HuH-7.5 (cell line): ENCODE results near the gene DOCK9.
"Not testable (repeated sequence)": the region's sequence is repeated elsewhere in the genome, so short reads cannot be mapped to it uniquely, and the experiment has no call there.

Source experiments
- DNase-seq: peaks from one replicate; pipeline ENCODE4 v3.0.0; 2011; ENCODE audit warnings: low spot score

The DOCK9 gene

GRCh38 chr13:98917116-98917515 is 60.7 kb downstream of the DOCK9 start:
- no peak for DNase-seq

- DNase-seq = no peak
These were observed 61.5 kb downstream of the DOCK9 start for GRCh38 chr13:98916403-98916802.

GRCh38 chr13:98915981-98916380 is 61.9 kb downstream of the DOCK9 start:
- DNase-seq = no peak

- DNase-seq = no peak
These were observed 62.3 kb downstream of the DOCK9 start for GRCh38 chr13:98915563-98915962.

- DNase-seq = no peak
These were observed 64.1 kb downstream of the DOCK9 start for GRCh38 chr13:98913741-98914140.

- DNase-seq = no peak
These were observed 65.0 kb downstream of the DOCK9 start for GRCh38 chr13:98912846-98913245.

GRCh38 chr13:98910501-98910951 is 67.3 kb downstream of the DOCK9 start:
- DNase-seq = no peak

GRCh38 chr13:98909016-98909415 is 68.8 kb downstream of the DOCK9 start:
- no peak for DNase-seq

GRCh38 chr13:98906746-98907502 is 70.9 kb downstream of the DOCK9 start:
- no peak for DNase-seq

GRCh38 chr13:98905199-98905598 is 72.7 kb downstream of the DOCK9 start:
- DNase-seq = no peak

- DNase-seq = no peak
These were observed 77.4 kb downstream of the DOCK9 start for GRCh38 chr13:98900442-98900841.

- DNase-seq = no peak
These were observed 80.2 kb downstream of the DOCK9 start for GRCh38 chr13:98897706-98898105.

GRCh38 chr13:98896868-98897144 is 81.1 kb downstream of the DOCK9 start:
- DNase-seq = no peak

GRCh38 chr13:98896083-98896867 is 81.6 kb downstream of the DOCK9 start:
- DNase-seq = no peak

GRCh38 chr13:98894814-98895213 is 83.0 kb downstream of the DOCK9 start:
- not testable (repeated sequence) for DNase-seq

- DNase-seq = no peak
These were observed 84.5 kb downstream of the DOCK9 start for GRCh38 chr13:98893371-98893770.

- no peak for DNase-seq
These were observed 85.0 kb downstream of the DOCK9 start for GRCh38 chr13:98892821-98893220.

GRCh38 chr13:98892077-98892476 is 85.8 kb downstream of the DOCK9 start:
- no peak for DNase-seq

- DNase-seq = no peak
These were observed 86.9 kb downstream of the DOCK9 start for GRCh38 chr13:98890925-98891324.

GRCh38 chr13:98890186-98890585 is 87.7 kb downstream of the DOCK9 start:
- DNase-seq = no peak

- no peak for DNase-seq
These were observed 88.3 kb downstream of the DOCK9 start for GRCh38 chr13:98889419-98890085.

GRCh38 chr13:98888890-98889279 is 89.0 kb downstream of the DOCK9 start:
- DNase-seq = no peak

- DNase-seq = no peak
These were observed 89.5 kb downstream of the DOCK9 start for GRCh38 chr13:98888222-98888889.
